Caco-2 (cell line): ENCODE measurements around the gene DIP2A. TPM values are rescaled to one million over a fixed set of nuclear protein-coding genes. Genes with fewer than 3 reads are reported as not detected.

Experiments used
- BruUV-seq: library from RNA; stranded (reverse); fragments of 400-500 nt; replicated peaks from 2 replicates; lab custom pipeline; 2021; lab: Mats Ljungman, UMichigan
- CTCF ChIA-PET: fragments of 300-600 bp; sonication (Branson Sonifier 250); formaldehyde crosslinking; loops from one replicate; lab custom pipeline; 2022; ENCODE audit warnings: antibody characterized with exemption; lab: Charles Lee
- POLR2A ChIA-PET: fragments of 300-600 bp; sonication (Branson Sonifier 250); formaldehyde crosslinking; loops from one replicate; lab custom pipeline; 2022; ENCODE audit warnings: antibody characterized with exemption; lab: Charles Lee
- DNase-seq, 2 experiments: peaks; one replicate each; pipeline versions ENCODE4 v3.0.0 to v3.0.0-alpha.2; 2020 to 2022
- H3K27me3 ChIP-seq: replicated peaks from 2 replicates; pipeline ENCODE4 v1.6.0; 2011; ENCODE audit warnings: low read length; ENCODE audit not compliant: control insufficient read depth, insufficient read depth
- H3K36me3 ChIP-seq: 2 replicates; pipeline ENCODE4 v1.5.1; 2011; ENCODE audit warnings: low read length; ENCODE audit not compliant: control insufficient read depth, insufficient read depth
- H3K4me1 ChIP-seq: fragments of 250-450 bp; sonication (Bioruptor Pico); 2 replicates; pipeline ENCODE4 v1.5.1; 2020; ENCODE audit warnings: mild to moderate bottlenecking
- H3K4me3 ChIP-seq: 2 replicates; pipeline ENCODE4 v1.5.1; 2011; ENCODE audit warnings: low read depth, mild to moderate bottlenecking, control low read depth, low read length
- H3K9me3 ChIP-seq: fragments of 250-450 bp; sonication (Bioruptor Pico); 2 replicates; pipeline ENCODE4 v1.5.1; 2020; ENCODE audit warnings: mild to moderate bottlenecking, moderate library complexity
- H3K27ac Mint-ChIP-seq: one replicate; pipeline ENCODE4 v1.8.0; 2022; ENCODE audit warnings: mixed read lengths; ENCODE audit not compliant: unreplicated experiment
- H3K27me3 Mint-ChIP-seq: one replicate; pipeline ENCODE4 v1.8.0; 2022; ENCODE audit warnings: mixed read lengths; ENCODE audit not compliant: insufficient read depth, unreplicated experiment
- H3K36me3 Mint-ChIP-seq: one replicate; pipeline ENCODE4 v1.8.0; 2022; ENCODE audit warnings: mild to moderate bottlenecking, mixed read lengths; ENCODE audit not compliant: insufficient read depth, unreplicated experiment
- H3K4me1 Mint-ChIP-seq: one replicate; pipeline ENCODE4 v1.8.0; 2022; ENCODE audit warnings: low read depth, mixed read lengths; ENCODE audit not compliant: unreplicated experiment
- H3K4me3 Mint-ChIP-seq: one replicate; pipeline ENCODE4 v1.8.0; 2022; ENCODE audit warnings: mild to moderate bottlenecking, moderate library complexity, mixed read lengths; ENCODE audit not compliant: unreplicated experiment
- H3K9me3 Mint-ChIP-seq: one replicate; pipeline ENCODE4 v1.8.0; 2022; ENCODE audit warnings: mixed read lengths; ENCODE audit not compliant: unreplicated experiment
- CTCF ChIP-seq, 2 experiments: fragments of 200-600 bp in 1 of 2; IDR thresholded peaks; 1 replicate in 1 of 2; 2 replicates in 1 of 2; pipeline versions ENCODE4 v1.5.1 to v1.8.0; 2011 to 2022; ENCODE audit warnings: antibody characterized with exemption in 1 of 2, control low read depth in 1 of 2, inconsistent platforms in 1 of 2, low read depth in 1 of 2, low read length in 1 of 2, mild to moderate bottlenecking in 1 of 2, moderate library complexity in 1 of 2; ENCODE audit not compliant: insufficient read depth in 1 of 2, severe bottlenecking in 1 of 2, unreplicated experiment in 1 of 2
- intact Hi-C: fragments of 100-400 bp; cut with micrococcal nuclease; formaldehyde crosslinking; loops from one replicate; pipeline ENCODE4 v1.10.0; 2022; ENCODE audit not compliant: unreplicated experiment
- total RNA-seq: library from RNA; stranded (reverse); gene quantifications from 2 replicates; pipeline ENCODE4 v1.2.3, GENCODE V29; 2022

Gene DIP2A
- total RNA-seq, 1 experiment from 2014 or later = 44.6 TPM

GRCh38 chr21:46564391-46564790 is 105.7 kb downstream of the DIP2A start:
- no peak overlapping the region for H3K4me3 Mint-ChIP-seq
- H3K36me3 ChIP-seq = peaks cover 1% of the 10 kb centered on the region

GRCh38 chr21:46567348-46567747 is 108.7 kb downstream of the DIP2A start:
- intact Hi-C loops = no loop called here

More at GRCh38 chr21:46564391-46564790, 105.7 kb downstream of the DIP2A start:
- intact Hi-C loops = no loop called here
- Histone ChIP-seq H3K4me3 (no peak overlapping the region), H3K9me3 (no peaks in the 10 kb centered on the region), H3K27me3 (no peaks in the 10 kb centered on the region), H3K4me1 (no peaks in the 10 kb centered on the region)
- BruUV-seq = no TSS peak
- DNase-seq = no peak
- ChIA-PET POLR2A (no interaction called here), CTCF (interaction anchor here (0.6 kb wide), 1 partner anchor 717 kb away, joined by 3 read pairs; no protein-coding TSS in a partner anchor)
- Mint-ChIP-seq H3K27ac (no peak overlapping the region), H3K36me3 (peaks cover 54% of the 10 kb centered on the region), H3K27me3 (no peaks in the 10 kb centered on the region), H3K4me1 (no peaks in the 10 kb centered on the region), H3K9me3 (no peaks in the 10 kb centered on the region)
- no peak for TF ChIP-seq CTCF (IDR thresholded peaks at IDR 0.05; ENCODE audit: insufficient read depth in 1 of 2, low read depth in 1 of 2, low read length in 1 of 2, severe bottlenecking in 1 of 2, unreplicated experiment in 1 of 2)

GRCh38 chr21:46568562-46568961 is 109.9 kb downstream of the DIP2A start:
- no peak overlapping the region for H3K27ac Mint-ChIP-seq
- no peaks in the 10 kb centered on the region for H3K27me3 ChIP-seq
- H3K9me3 ChIP-seq = no peaks in the 10 kb centered on the region; the same call in 1 of the 2 replicates
- DNase-seq = no peak
- ChIA-PET CTCF (no interaction called here), POLR2A (no interaction called here)
- H3K36me3 Mint-ChIP-seq = peaks cover 43% of the 10 kb centered on the region
- H3K4me3 ChIP-seq = no peak overlapping the region
- H3K9me3 Mint-ChIP-seq = peaks cover 10% of the 10 kb centered on the region
- peaks cover 5% of the 10 kb centered on the region for H3K36me3 ChIP-seq
- H3K4me1 Mint-ChIP-seq = no peaks in the 10 kb centered on the region
- H3K4me3 Mint-ChIP-seq = no peak overlapping the region
- no peaks in the 10 kb centered on the region for H3K4me1 ChIP-seq
- TF ChIP-seq CTCF (IDR thresholded peaks at IDR 0.05; ENCODE audit: insufficient read depth in 1 of 2, low read depth in 1 of 2, low read length in 1 of 2, severe bottlenecking in 1 of 2, unreplicated experiment in 1 of 2) = no peak
- intact Hi-C loops = no loop called here
- H3K27me3 Mint-ChIP-seq = no peaks in the 10 kb centered on the region
- TSS peak; percentile 49 for BruUV-seq

More at GRCh38 chr21:46567348-46567747, 108.7 kb downstream of the DIP2A start:
- Mint-ChIP-seq H3K4me1 (no peaks in the 10 kb centered on the region), H3K27me3 (no peaks in the 10 kb centered on the region), H3K9me3 (peaks cover 10% of the 10 kb centered on the region), H3K4me3 (no peak overlapping the region), H3K36me3 (peaks cover 44% of the 10 kb centered on the region), H3K27ac (no peak overlapping the region)
- no peak for DNase-seq
- no peak for TF ChIP-seq CTCF (IDR thresholded peaks at IDR 0.05; ENCODE audit: insufficient read depth in 1 of 2, low read depth in 1 of 2, low read length in 1 of 2, severe bottlenecking in 1 of 2, unreplicated experiment in 1 of 2)
- H3K4me3 ChIP-seq = no peak overlapping the region
- H3K4me1 ChIP-seq = no peaks in the 10 kb centered on the region
- ChIA-PET POLR2A (no interaction called here), CTCF (no interaction called here)
- H3K27me3 ChIP-seq = no peaks in the 10 kb centered on the region
- peaks cover 5% of the 10 kb centered on the region for H3K36me3 ChIP-seq
- BruUV-seq = no TSS peak
- H3K9me3 ChIP-seq = no peaks in the 10 kb centered on the region; the same call in 1 of the 2 replicates
